GM12878 (cell line): Measurements from ENCODE around the gene RAB37. TPM values are rescaled to one million over a fixed set of nuclear protein-coding genes. Genes with fewer than 3 reads are reported as not detected.

Experiments used
- ATAC-seq: fragments of 200-7000 bp; cut with Tn5 transposase; 3 replicates; pipeline ENCODE4 v1.9.1; 2020; ENCODE audit warnings: mild to moderate bottlenecking, moderate library complexity
- BruUV-seq: library from RNA; stranded (reverse); fragments of 400-500 nt; replicated peaks from 2 replicates; lab custom pipeline; 2021; lab: Mats Ljungman, UMichigan
- CTCF ChIA-PET: fragments of 300-600 bp; sonication (Branson Sonifier 250); formaldehyde crosslinking; extraction: SDS; loops from one replicate; lab custom pipeline; 2021; ENCODE audit warnings: inconsistent platforms; lab: Yijun Ruan, JAX
- POLR2A ChIA-PET: fragments of 350-600 bp; formaldehyde crosslinking; extraction: SDS; loops from one replicate; lab custom pipeline; 2021; ENCODE audit warnings: inconsistent platforms; lab: Charles Lee
- RAD21 ChIA-PET: fragments of 300-600 bp; sonication (Branson Sonifier 250); formaldehyde crosslinking; loops from one replicate; lab custom pipeline; 2023; ENCODE audit warnings: antibody characterized with exemption; ENCODE audit not compliant: unreplicated experiment; lab: Charles Lee
- SMC1A ChIA-PET: fragments of 300-600 bp; sonication (Branson Sonifier 250); formaldehyde crosslinking; loops from one replicate; lab custom pipeline; 2023; ENCODE audit not compliant: unreplicated experiment, uncharacterized antibody; lab: Charles Lee
- DNase-seq: peaks from one replicate; pipeline ENCODE4 v3.0.0-alpha.2; 2011; ENCODE audit warnings: low read depth, low spot score
- FAIRE-seq: peaks from 3 replicates; lab custom pipeline; 2011; peaks lifted over from hg19 to GRCh38; lab: Jason Lieb, UNC
- H2AFZ ChIP-seq: 2 replicates; pipeline ENCODE4 v1.6.0; 2011; ENCODE audit warnings: low read depth, low read length, control low read depth; ENCODE audit not compliant: control insufficient read depth
- H3K27ac ChIP-seq: 2 replicates; pipeline ENCODE4 v1.5.1; 2011; ENCODE audit warnings: control low read depth; ENCODE audit not compliant: control insufficient read depth, insufficient read depth
- H3K27me3 ChIP-seq, 2 experiments: replicated peaks in 1 of 2; 2 replicates each; pipeline versions ENCODE4 v1.6.0 to v1.6.1; 2011; ENCODE audit warnings: low read length in 1 of 2; ENCODE audit not compliant: control insufficient read depth in 2 of 2, insufficient read depth in 2 of 2
- H3K36me3 ChIP-seq, 2 experiments: 2 replicates each; pipeline ENCODE4 v1.5.1; 2011; ENCODE audit warnings: low read length in 1 of 2; ENCODE audit not compliant: control insufficient read depth in 2 of 2, insufficient read depth in 2 of 2
- H3K4me1 ChIP-seq: 2 replicates; pipeline ENCODE4 v1.6.1; 2011; ENCODE audit warnings: mild to moderate bottlenecking, low read length, moderate library complexity, mixed read lengths; ENCODE audit not compliant: control insufficient read depth, insufficient read depth
- H3K4me2 ChIP-seq: 2 replicates; pipeline ENCODE4 v1.6.0; 2011; ENCODE audit warnings: control low read depth; ENCODE audit not compliant: control insufficient read depth, insufficient read depth
- H3K4me3 ChIP-seq: fragments of 200-600 bp; sonication (generic); 2 replicates; pipeline ENCODE4 v1.5.1; 2016
- H3K79me2 ChIP-seq: 2 replicates; pipeline ENCODE4 v1.6.0; 2011; ENCODE audit warnings: low read length; ENCODE audit not compliant: control insufficient read depth, insufficient read depth
- H3K9ac ChIP-seq: 2 replicates; pipeline ENCODE4 v1.8.0; 2011; ENCODE audit warnings: low read length, control low read depth, mixed read lengths; ENCODE audit not compliant: control insufficient read depth, insufficient read depth
- H3K9me3 ChIP-seq: replicated peaks from 3 replicates; pipeline ENCODE4 v1.5.1; 2011; ENCODE audit warnings: mild to moderate bottlenecking, low read length; ENCODE audit not compliant: control insufficient read depth, insufficient read depth
- H4K20me1 ChIP-seq: 2 replicates; pipeline ENCODE4 v1.6.0; 2011; ENCODE audit not compliant: control insufficient read depth, insufficient read depth
- BACH1 ChIP-seq: fragments of 450-650 bp; IDR thresholded peaks from 2 replicates; pipeline ENCODE4 v1.6.1; 2017; ENCODE audit warnings: mild to moderate bottlenecking, borderline replicate concordance
- CHD4 ChIP-seq: fragments of 200-600 bp; sonication (generic); IDR thresholded peaks from 2 replicates; pipeline ENCODE4 v1.6.1; 2016; ENCODE audit warnings: mild to moderate bottlenecking
- HDGF ChIP-seq: fragments of 450-650 bp; IDR thresholded peaks from 2 replicates; pipeline ENCODE4 v1.6.1; 2016; ENCODE audit warnings: antibody characterized with exemption
- NFIC ChIP-seq: IDR thresholded peaks from 2 replicates; pipeline ENCODE4 v1.6.1; 2012; ENCODE audit warnings: low read depth, mild to moderate bottlenecking, inconsistent platforms, low read length, moderate library complexity
- NRF1 ChIP-seq: conservative IDR thresholded peaks from 2 replicates; pipeline ENCODE4 v1.6.1; 2011; ENCODE audit warnings: mild to moderate bottlenecking, low read depth, low read length, improper control_type of control experiment
- PAX8 ChIP-seq: fragments of 450-650 bp; IDR thresholded peaks from 2 replicates; pipeline ENCODE4 v1.6.1; 2017; ENCODE audit warnings: mild to moderate bottlenecking, moderate library complexity
- TCF3 ChIP-seq: IDR thresholded peaks from 2 replicates; pipeline ENCODE4 v1.6.1; 2012; ENCODE audit warnings: low read depth, mild to moderate bottlenecking, low read length, borderline replicate concordance; ENCODE audit not compliant: insufficient read depth
- ZNF207 ChIP-seq: fragments of 450-650 bp; IDR thresholded peaks from 2 replicates; pipeline ENCODE4 v1.6.1; 2014; ENCODE audit warnings: antibody characterized with exemption, mild to moderate bottlenecking, borderline replicate concordance
- ZNF274 ChIP-seq: IDR thresholded peaks from one replicate; pipeline ENCODE4 v1.8.0; 2011; ENCODE audit not compliant: insufficient read length, insufficient read depth
- WGBS: methylation state at CpG from one replicate; pipeline ENCODE4 v1.1.6; 2016; ENCODE audit warnings: low lambda C conversion rate; ENCODE audit not compliant: insufficient replicate concordance, insufficient coverage; ENCODE audit errors: missing lambda C conversion rate; 5-methylcytosine and 5-hydroxymethylcytosine counted together
- in situ Hi-C: fragments of 300-500 bp; cut with MboI; formaldehyde crosslinking; loops from 9 replicates; pipeline ENCODE4 v1.14.3; 2018; ENCODE audit warnings: mixed read lengths
- intact Hi-C: fragments of 100-400 bp; cut with micrococcal nuclease; formaldehyde crosslinking; loops from one replicate; pipeline ENCODE4 v1.14.2; 2022; ENCODE audit not compliant: unreplicated experiment
- polyA plus RNA-seq, 11 experiments: library from polyadenylated mRNA; depleted of rRNA in 4 of 11; unstranded in 6 of 11; stranded (reverse) in 5 of 11; fragments of >200 nt; fragmentation: Nextera tagmentation in 4 of 11; fragmentation: Illumina TruSeq in 1 of 11; extraction: Ambion mirVana in 4 of 11; extraction: Trizol in 1 of 11; gene quantifications; 1 replicate in 1 of 11; 2 replicates in 10 of 11; pipeline versions ENCODE4 v1.2.1 to v1.2.3, GENCODE V29; 2011 to 2016; ENCODE audit warnings: inconsistent platforms in 2 of 11, missing spikeins in 2 of 11, low read depth in 1 of 11
- total RNA-seq, 4 experiments: library from RNA; depleted of rRNA in 3 of 4; stranded (reverse); fragments of >200 nt in 3 of 4; fragmentation: Illumina TruSeq in 1 of 4; extraction: Trizol in 1 of 4; gene quantifications; 2 replicates each; pipeline versions ENCODE4 v1.2.1 to v1.2.3, GENCODE V29; 2013 to 2021
- TF ChIP-seq, protein P1 (sequence below): fragments of 450-650 bp; IDR thresholded peaks from 2 replicates; pipeline ENCODE4 v1.6.1; 2017; ENCODE audit warnings: antibody characterized with exemption, mild to moderate bottlenecking, moderate library complexity
- TF ChIP-seq, protein P2 (sequence below): fragments of 450-650 bp; formaldehyde crosslinking; IDR thresholded peaks from 2 replicates; pipeline ENCODE4 v1.4.0; 2020; ENCODE audit warnings: mild to moderate bottlenecking, moderate library complexity

RAB37 gene
- total and polyA plus RNA-seq, 10 of the 15 experiments (the other 5 are each of a cell fraction or from before 2014, with no cell fraction given), result 0.48 to 5.6 (median 1.7) TPM

GRCh38 chr17:74796211-74796610, 59.2 kb downstream of the RAB37 start:
- H4K20me1 ChIP-seq, result peaks cover under 1% of the 10 kb centered on the region
- no peak overlapping the region for H2AFZ ChIP-seq
- no peak overlapping the region for H3K4me2 ChIP-seq
- ChIA-PET POLR2A (no interaction called here), CTCF (no interaction called here), SMC1A (no interaction called here), RAD21 (no interaction called here)
- no peaks in the 10 kb centered on the region for H3K27me3 ChIP-seq
- TF ChIP-seq, protein P1, sequence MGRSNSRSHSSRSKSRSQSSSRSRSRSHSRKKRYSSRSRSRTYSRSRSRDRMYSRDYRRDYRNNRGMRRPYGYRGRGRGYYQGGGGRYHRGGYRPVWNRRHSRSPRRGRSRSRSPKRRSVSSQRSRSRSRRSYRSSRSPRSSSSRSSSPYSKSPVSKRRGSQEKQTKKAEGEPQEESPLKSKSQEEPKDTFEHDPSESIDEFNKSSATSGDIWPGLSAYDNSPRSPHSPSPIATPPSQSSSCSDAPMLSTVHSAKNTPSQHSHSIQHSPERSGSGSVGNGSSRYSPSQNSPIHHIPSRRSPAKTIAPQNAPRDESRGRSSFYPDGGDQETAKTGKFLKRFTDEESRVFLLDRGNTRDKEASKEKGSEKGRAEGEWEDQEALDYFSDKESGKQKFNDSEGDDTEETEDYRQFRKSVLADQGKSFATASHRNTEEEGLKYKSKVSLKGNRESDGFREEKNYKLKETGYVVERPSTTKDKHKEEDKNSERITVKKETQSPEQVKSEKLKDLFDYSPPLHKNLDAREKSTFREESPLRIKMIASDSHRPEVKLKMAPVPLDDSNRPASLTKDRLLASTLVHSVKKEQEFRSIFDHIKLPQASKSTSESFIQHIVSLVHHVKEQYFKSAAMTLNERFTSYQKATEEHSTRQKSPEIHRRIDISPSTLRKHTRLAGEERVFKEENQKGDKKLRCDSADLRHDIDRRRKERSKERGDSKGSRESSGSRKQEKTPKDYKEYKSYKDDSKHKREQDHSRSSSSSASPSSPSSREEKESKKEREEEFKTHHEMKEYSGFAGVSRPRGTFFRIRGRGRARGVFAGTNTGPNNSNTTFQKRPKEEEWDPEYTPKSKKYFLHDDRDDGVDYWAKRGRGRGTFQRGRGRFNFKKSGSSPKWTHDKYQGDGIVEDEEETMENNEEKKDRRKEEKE, result no peak
- TF ChIP-seq HDGF, result no peak
- TF ChIP-seq PAX8, result no peak
- TF ChIP-seq BACH1, result no peak
- no peak for TF ChIP-seq ZNF207
- TF ChIP-seq CHD4, result no peak
- TF ChIP-seq, protein P2, sequence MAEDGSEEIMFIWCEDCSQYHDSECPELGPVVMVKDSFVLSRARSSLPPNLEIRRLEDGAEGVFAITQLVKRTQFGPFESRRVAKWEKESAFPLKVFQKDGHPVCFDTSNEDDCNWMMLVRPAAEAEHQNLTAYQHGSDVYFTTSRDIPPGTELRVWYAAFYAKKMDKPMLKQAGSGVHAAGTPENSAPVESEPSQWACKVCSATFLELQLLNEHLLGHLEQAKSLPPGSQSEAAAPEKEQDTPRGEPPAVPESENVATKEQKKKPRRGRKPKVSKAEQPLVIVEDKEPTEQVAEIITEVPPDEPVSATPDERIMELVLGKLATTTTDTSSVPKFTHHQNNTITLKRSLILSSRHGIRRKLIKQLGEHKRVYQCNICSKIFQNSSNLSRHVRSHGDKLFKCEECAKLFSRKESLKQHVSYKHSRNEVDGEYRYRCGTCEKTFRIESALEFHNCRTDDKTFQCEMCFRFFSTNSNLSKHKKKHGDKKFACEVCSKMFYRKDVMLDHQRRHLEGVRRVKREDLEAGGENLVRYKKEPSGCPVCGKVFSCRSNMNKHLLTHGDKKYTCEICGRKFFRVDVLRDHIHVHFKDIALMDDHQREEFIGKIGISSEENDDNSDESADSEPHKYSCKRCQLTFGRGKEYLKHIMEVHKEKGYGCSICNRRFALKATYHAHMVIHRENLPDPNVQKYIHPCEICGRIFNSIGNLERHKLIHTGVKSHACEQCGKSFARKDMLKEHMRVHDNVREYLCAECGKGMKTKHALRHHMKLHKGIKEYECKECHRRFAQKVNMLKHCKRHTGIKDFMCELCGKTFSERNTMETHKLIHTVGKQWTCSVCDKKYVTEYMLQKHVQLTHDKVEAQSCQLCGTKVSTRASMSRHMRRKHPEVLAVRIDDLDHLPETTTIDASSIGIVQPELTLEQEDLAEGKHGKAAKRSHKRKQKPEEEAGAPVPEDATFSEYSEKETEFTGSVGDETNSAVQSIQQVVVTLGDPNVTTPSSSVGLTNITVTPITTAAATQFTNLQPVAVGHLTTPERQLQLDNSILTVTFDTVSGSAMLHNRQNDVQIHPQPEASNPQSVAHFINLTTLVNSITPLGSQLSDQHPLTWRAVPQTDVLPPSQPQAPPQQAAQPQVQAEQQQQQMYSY (CRISPR knock-in tag), result no peak
- TF ChIP-seq ZNF274, result no peak
- TF ChIP-seq NFIC, result no peak
- TF ChIP-seq TCF3, result no peak
- TF ChIP-seq NRF1, result no peak
- H3K4me3 ChIP-seq, result no peak overlapping the region
- no peak for DNase-seq
- no peak overlapping the region for H3K27ac ChIP-seq
- no peaks in the 10 kb centered on the region for H3K4me1 ChIP-seq
- intact Hi-C loops, result no loop called here
- no peak overlapping the region for H3K9ac ChIP-seq
- no peak for FAIRE-seq
- in situ Hi-C loops, result no loop called here
- 77% methylated on average over 4 of the region's 4 CpGs for WGBS
- H3K9me3 ChIP-seq, result no peaks in the 10 kb centered on the region
- H3K36me3 ChIP-seq, result peaks cover 4 to 6% of the 10 kb centered on the region in 2 experiments; a peak in 3 of 4 replicates
- no peaks in the 10 kb centered on the region for H3K79me2 ChIP-seq
- BruUV-seq, result no TSS peak
- no peak for ATAC-seq
